H9 (cell line): Measurements from ENCODE around the gene TRPC3. TPM values are rescaled to one million over a fixed set of nuclear protein-coding genes. Genes with fewer than 3 reads are reported as not detected.

ENCODE experiments used
- DNase-seq: peaks from one replicate; pipeline ENCODE4 v3.0.0-alpha.2; 2017
- H2AFZ ChIP-seq: one replicate; pipeline ENCODE4 v1.6.1; 2013; ENCODE audit warnings: mild to moderate bottlenecking, low read length, control low read depth, moderate library complexity
- H2AK5ac ChIP-seq: 2 replicates; pipeline ENCODE4 v1.6.1; 2013; ENCODE audit warnings: low read length, control low read depth, mixed read lengths; ENCODE audit not compliant: insufficient read length
- H2BK120ac ChIP-seq: one replicate; pipeline ENCODE4 v1.6.1; 2013; ENCODE audit warnings: low read depth, mild to moderate bottlenecking, low read length, control low read depth, inconsistent platforms; ENCODE audit not compliant: poor library complexity, severe bottlenecking
- H2BK12ac ChIP-seq: 2 replicates; pipeline ENCODE4 v1.6.1; 2013; ENCODE audit warnings: low read length, control low read depth, mixed read lengths, low read depth; ENCODE audit not compliant: insufficient read length
- H2BK15ac ChIP-seq: 2 replicates; pipeline ENCODE4 v1.6.1; 2013; ENCODE audit warnings: low read depth, low read length, control low read depth
- H2BK20ac ChIP-seq: one replicate; pipeline ENCODE4 v1.6.1; 2013; ENCODE audit warnings: low read depth, mild to moderate bottlenecking, low read length, control low read depth, inconsistent platforms; ENCODE audit not compliant: poor library complexity, severe bottlenecking
- H2BK5ac ChIP-seq: 2 replicates; pipeline ENCODE4 v1.6.1; 2013; ENCODE audit warnings: low read length, control low read depth, mixed read lengths; ENCODE audit not compliant: insufficient read length
- H3K14ac ChIP-seq: 2 replicates; pipeline ENCODE4 v1.6.1; 2013; ENCODE audit warnings: low read length, control low read depth; ENCODE audit not compliant: insufficient read depth
- H3K18ac ChIP-seq: 2 replicates; pipeline ENCODE4 v1.6.1; 2013; ENCODE audit warnings: low read depth, mild to moderate bottlenecking, mixed read lengths, low read length, control low read depth; ENCODE audit not compliant: insufficient read length
- H3K23ac ChIP-seq: 2 replicates; pipeline ENCODE4 v1.6.1; 2013; ENCODE audit warnings: low read length, control low read depth, mixed read lengths, low read depth; ENCODE audit not compliant: insufficient read length
- H3K23me2 ChIP-seq: 2 replicates; pipeline ENCODE4 v1.6.1; 2013; ENCODE audit warnings: low read depth, mild to moderate bottlenecking, mixed read lengths, low read length, control low read depth; ENCODE audit not compliant: insufficient read length, poor library complexity, severe bottlenecking
- H3K27ac ChIP-seq: 2 replicates; pipeline ENCODE4 v1.5.1; 2013; ENCODE audit warnings: low read length, control low read depth, mixed read lengths, low read depth; ENCODE audit not compliant: insufficient read length
- H3K27me3 ChIP-seq: 2 replicates; pipeline ENCODE4 v1.6.1; 2013; ENCODE audit warnings: low read length, control low read depth, inconsistent platforms; ENCODE audit not compliant: insufficient read depth
- H3K4ac ChIP-seq: 2 replicates; pipeline ENCODE4 v1.6.1; 2013; ENCODE audit warnings: low read depth, mild to moderate bottlenecking, control low read depth, inconsistent platforms, low read length, moderate library complexity
- H3K4me1 ChIP-seq: 2 replicates; pipeline ENCODE4 v1.6.1; 2013; ENCODE audit warnings: low read length, control low read depth, inconsistent platforms; ENCODE audit not compliant: insufficient read depth
- H3K4me2 ChIP-seq: 2 replicates; pipeline ENCODE4 v1.6.1; 2013; ENCODE audit warnings: low read length, control low read depth, mixed read lengths; ENCODE audit not compliant: insufficient read length, insufficient read depth
- H3K56ac ChIP-seq: 2 replicates; pipeline ENCODE4 v1.6.1; 2013; ENCODE audit warnings: low read depth, mild to moderate bottlenecking, mixed read lengths, low read length, control low read depth; ENCODE audit not compliant: insufficient read length
- H3K79me1 ChIP-seq: 2 replicates; pipeline ENCODE4 v1.6.1; 2013; ENCODE audit warnings: low read depth, mild to moderate bottlenecking, moderate library complexity, low read length, control low read depth, inconsistent platforms; ENCODE audit not compliant: insufficient read depth, poor library complexity, severe bottlenecking
- H3K79me2 ChIP-seq: 2 replicates; pipeline ENCODE4 v1.6.1; 2013; ENCODE audit warnings: low read length, control low read depth, inconsistent platforms; ENCODE audit not compliant: insufficient read depth
- H3K9ac ChIP-seq: 2 replicates; pipeline ENCODE4 v1.6.1; 2013; ENCODE audit warnings: low read length, control low read depth, mixed read lengths; ENCODE audit not compliant: insufficient read length; ENCODE audit errors: extremely low read depth
- H3K9me3 ChIP-seq: one replicate; pipeline ENCODE4 v1.6.1; 2013; ENCODE audit warnings: low read depth, low read length, inconsistent platforms; ENCODE audit not compliant: control insufficient read depth
- H3T11ph ChIP-seq: one replicate; pipeline ENCODE4 v1.6.1; 2013; ENCODE audit warnings: mild to moderate bottlenecking, low read length, control low read depth, inconsistent platforms
- H4K20me1 ChIP-seq: one replicate; pipeline ENCODE4 v1.6.1; 2013; ENCODE audit not compliant: control insufficient read depth, insufficient read length, insufficient read depth
- H4K5ac ChIP-seq: 2 replicates; pipeline ENCODE4 v1.6.1; 2013; ENCODE audit warnings: low read depth, mild to moderate bottlenecking, mixed read lengths, low read length, control low read depth; ENCODE audit not compliant: insufficient read length
- H4K8ac ChIP-seq: replicated peaks from 2 replicates; pipeline ENCODE4 v1.6.1; 2013; ENCODE audit warnings: low read length, control low read depth, mixed read lengths, low read depth; ENCODE audit not compliant: insufficient read length
- H4K91ac ChIP-seq: 2 replicates; pipeline ENCODE4 v1.6.1; 2013; ENCODE audit warnings: low read depth, mild to moderate bottlenecking, moderate library complexity, mixed read lengths, low read length, control low read depth; ENCODE audit not compliant: insufficient read length
- H3K27ac Mint-ChIP-seq, 3 experiments: 2 replicates in 2 of 3; 3 replicates in 1 of 3; pipeline ENCODE4 v1.8.0; 2020 to 2021; ENCODE audit warnings: mixed read lengths in 3 of 3, mild to moderate bottlenecking in 1 of 3, moderate library complexity in 1 of 3
- H3K27me3 Mint-ChIP-seq: 2 replicates; pipeline ENCODE4 v1.8.0; 2021; ENCODE audit warnings: low read depth, mild to moderate bottlenecking, moderate library complexity, mixed read lengths
- H3K36me3 Mint-ChIP-seq, 3 experiments: 2 replicates in 2 of 3; 3 replicates in 1 of 3; pipeline ENCODE4 v1.8.0; 2020 to 2021; ENCODE audit warnings: low read depth in 3 of 3, mixed read lengths in 3 of 3; ENCODE audit not compliant: insufficient read depth in 1 of 3
- H3K4me1 Mint-ChIP-seq, 2 experiments: 2 replicates each; pipeline ENCODE4 v1.8.0; 2020; ENCODE audit warnings: mixed read lengths in 2 of 2
- H3K4me3 Mint-ChIP-seq, 2 experiments: 2 replicates in 1 of 2; 3 replicates in 1 of 2; pipeline ENCODE4 v1.8.0; 2020 to 2021; ENCODE audit warnings: mild to moderate bottlenecking in 2 of 2, mixed read lengths in 2 of 2, moderate library complexity in 1 of 2
- H3K9me3 Mint-ChIP-seq, 2 experiments: 2 replicates in 1 of 2; 3 replicates in 1 of 2; pipeline ENCODE4 v1.8.0; 2020; ENCODE audit warnings: mild to moderate bottlenecking in 2 of 2, mixed read lengths in 2 of 2, moderate library complexity in 1 of 2
- WGBS: extraction: QIAGEN DNeasy Blood & Tissue Kit; methylation state at CpG from one replicate; pipeline ENCODE4 v1.1.7; 2013; ENCODE audit warnings: missing lambda C conversion rate, low lambda C conversion rate, mixed read lengths; ENCODE audit not compliant: insufficient read length; ENCODE audit errors: extremely low coverage; 5-methylcytosine and 5-hydroxymethylcytosine counted together
- total RNA-seq: library from RNA; stranded (reverse); gene quantifications from 2 replicates; pipeline ENCODE4 v1.2.1, GENCODE V29; 2021
- TF ChIP-seq, protein P1 (sequence below): fragments of 200-600 bp; sonication (generic); conservative IDR thresholded peaks from 3 replicates; pipeline ENCODE4 v1.8.0; 2021; ENCODE audit warnings: antibody characterized with exemption, mild to moderate bottlenecking

The TRPC3 gene
- total RNA-seq, 1 experiment from 2014 or later, result 0.13 TPM

GRCh38 chr4:121829511-121829910 is 122.3 kb downstream of the TRPC3 start:
- no peak overlapping the region for H2BK5ac ChIP-seq
- Mint-ChIP-seq H3K27ac (no peak overlapping the region), H3K9me3 (no peaks in the 10 kb centered on the region)

More at GRCh38 chr4:121829511-121829910, 122.3 kb downstream of the TRPC3 start:
- Histone ChIP-seq H2BK120ac (no peak overlapping the region), H4K5ac (no peak overlapping the region), H4K8ac (no peak overlapping the region), H2AFZ (no peak overlapping the region), H3K27me3 (no peaks in the 10 kb centered on the region), H3K4me2 (no peak overlapping the region), H2AK5ac (no peak overlapping the region), H3K9ac (no peak overlapping the region), H3K56ac (no peak overlapping the region), H2BK12ac (no peak overlapping the region), H3T11ph (no peak overlapping the region), H3K79me2 (no peaks in the 10 kb centered on the region), H4K20me1 (no peaks in the 10 kb centered on the region), H3K27ac (no peak overlapping the region), H3K23ac (no peak overlapping the region), H3K4ac (no peak overlapping the region), H3K14ac (no peak overlapping the region), H3K4me1 (no peaks in the 10 kb centered on the region), H2BK20ac (no peak overlapping the region), H3K9me3 (no peaks in the 10 kb centered on the region), H3K79me1 (no peaks in the 10 kb centered on the region), H3K18ac (no peak overlapping the region), H4K91ac (no peak overlapping the region), H3K23me2 (no peaks in the 10 kb centered on the region), H2BK15ac (no peak overlapping the region)
- no peak for DNase-seq
- peaks cover 0 to 8% (median 0%) of the 10 kb centered on the region in 3 experiments; a peak in 2 of 7 replicates for H3K36me3 Mint-ChIP-seq
- TF ChIP-seq, protein P1, sequence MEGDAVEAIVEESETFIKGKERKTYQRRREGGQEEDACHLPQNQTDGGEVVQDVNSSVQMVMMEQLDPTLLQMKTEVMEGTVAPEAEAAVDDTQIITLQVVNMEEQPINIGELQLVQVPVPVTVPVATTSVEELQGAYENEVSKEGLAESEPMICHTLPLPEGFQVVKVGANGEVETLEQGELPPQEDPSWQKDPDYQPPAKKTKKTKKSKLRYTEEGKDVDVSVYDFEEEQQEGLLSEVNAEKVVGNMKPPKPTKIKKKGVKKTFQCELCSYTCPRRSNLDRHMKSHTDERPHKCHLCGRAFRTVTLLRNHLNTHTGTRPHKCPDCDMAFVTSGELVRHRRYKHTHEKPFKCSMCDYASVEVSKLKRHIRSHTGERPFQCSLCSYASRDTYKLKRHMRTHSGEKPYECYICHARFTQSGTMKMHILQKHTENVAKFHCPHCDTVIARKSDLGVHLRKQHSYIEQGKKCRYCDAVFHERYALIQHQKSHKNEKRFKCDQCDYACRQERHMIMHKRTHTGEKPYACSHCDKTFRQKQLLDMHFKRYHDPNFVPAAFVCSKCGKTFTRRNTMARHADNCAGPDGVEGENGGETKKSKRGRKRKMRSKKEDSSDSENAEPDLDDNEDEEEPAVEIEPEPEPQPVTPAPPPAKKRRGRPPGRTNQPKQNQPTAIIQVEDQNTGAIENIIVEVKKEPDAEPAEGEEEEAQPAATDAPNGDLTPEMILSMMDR, result no peak
- no CpG with 5 or more reads among the region's 5 CpGs for WGBS
- H3K4me1 Mint-ChIP-seq, result no peaks in the 10 kb centered on the region
- no peaks in the 10 kb centered on the region for H3K27me3 Mint-ChIP-seq
- no peak overlapping the region for H3K4me3 Mint-ChIP-seq

Other genes with a start within 250 kb of the TRPC3 start
- 1.0 and 1.2 TPM in 2 replicates for gene SMIM43, start 186.9 kb downstream of the TRPC3 start, total RNA-seq
- 68.6 and 69.1 TPM in 2 replicates for gene EXOSC9, start 150.7 kb downstream of the TRPC3 start, total RNA-seq
- 89.0 and 89.2 TPM in 2 replicates for gene CCNA2, start 128.2 kb downstream of the TRPC3 start, total RNA-seq
- gene BBS7, start 81.6 kb downstream of the TRPC3 start, total RNA-seq, result 26.2 and 28.5 TPM in 2 replicates
- gene BLTP1, start 200.3 kb upstream of the TRPC3 start, total RNA-seq, result 22.2 and 27.4 TPM in 2 replicates